BJ (cell line): Measurements from ENCODE around the gene PLEKHH1. TPM values are rescaled to one million over a fixed set of nuclear protein-coding genes. Genes with fewer than 3 reads are reported as not detected.

ENCODE experiments used
- CTCF ChIA-PET: fragments of 350-600 bp; formaldehyde crosslinking; extraction: SDS; loops from one replicate; lab custom pipeline; 2021; ENCODE audit warnings: antibody characterized with exemption, inconsistent platforms; lab: Yijun Ruan, JAX
- POLR2A ChIA-PET: fragments of 300-600 bp; sonication (Branson Sonifier 250); formaldehyde crosslinking; extraction: SDS; loops from one replicate; lab custom pipeline; 2021; ENCODE audit warnings: antibody characterized with exemption; lab: Charles Lee
- DNase-seq: peaks from one replicate; pipeline ENCODE4 v3.0.0-alpha.2; 2011; ENCODE audit warnings: low read depth
- H3K27me3 ChIP-seq: 2 replicates; pipeline ENCODE4 v1.6.0; 2011; ENCODE audit warnings: low read length; ENCODE audit not compliant: control insufficient read depth, insufficient read depth
- H3K36me3 ChIP-seq: 2 replicates; pipeline ENCODE4 v1.5.1; 2011; ENCODE audit warnings: low read length; ENCODE audit not compliant: control insufficient read depth, insufficient read depth
- H3K4me3 ChIP-seq: 2 replicates; pipeline ENCODE4 v1.5.1; 2011; ENCODE audit warnings: low read depth, mild to moderate bottlenecking, control low read depth, low read length
- polyA plus RNA-seq: library from polyadenylated mRNA; depleted of rRNA; stranded (reverse); fragments of >200 nt; gene quantifications from 2 replicates; pipeline ENCODE4 v1.2.3, GENCODE V29; 2011; rRNA removed
- small RNA-seq: library from RNA; depleted of rRNA; stranded (forward); fragments of <200 nt; gene quantifications from one replicate; pipeline ENCODE3, GENCODE V24; 2012; ENCODE audit warnings: low replicate concordance, low read depth; ENCODE audit not compliant: insufficient read length
- TF ChIP-seq, protein P1 (sequence below): IDR thresholded peaks from 2 replicates; pipeline ENCODE4 v1.5.1; 2011; ENCODE audit warnings: low read depth, mild to moderate bottlenecking, control low read depth, inconsistent platforms, low read length, moderate library complexity; ENCODE audit not compliant: insufficient read depth

Gene PLEKHH1
- polyA plus RNA-seq, 1 experiment: 0.16 TPM

DNA sequence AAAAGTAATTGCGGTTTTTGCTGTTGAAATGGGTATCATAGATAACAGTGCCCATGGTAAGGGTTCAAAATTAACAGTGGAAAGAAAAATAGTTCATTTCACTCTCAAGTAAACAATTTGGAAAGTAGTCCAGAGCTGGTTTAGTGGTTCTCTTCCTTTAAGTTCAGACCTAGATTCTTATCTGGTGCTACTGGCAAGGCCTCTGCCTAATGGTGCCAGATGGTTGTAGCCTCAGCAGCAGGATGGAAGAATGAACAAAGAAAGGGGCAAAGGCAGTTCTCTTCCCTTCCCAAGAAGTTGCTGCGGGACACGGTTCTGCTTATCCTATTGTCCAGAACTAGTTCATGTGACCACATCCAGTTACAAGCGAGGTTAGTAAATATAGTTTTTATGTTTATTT, 97.1 kb downstream of the PLEKHH1 start:
- Histone ChIP-seq H3K27me3 (no peaks in the 10 kb centered on the region), H3K4me3 (no peak overlapping the region), H3K36me3 (no peaks in the 10 kb centered on the region)
- CTCF ChIA-PET: interaction anchor here (0.7 kb wide), 1 partner anchor 46 kb away, joined by 3 read pairs; no protein-coding TSS in a partner anchor
- POLR2A ChIA-PET: no interaction called here
- TF ChIP-seq, protein P1, sequence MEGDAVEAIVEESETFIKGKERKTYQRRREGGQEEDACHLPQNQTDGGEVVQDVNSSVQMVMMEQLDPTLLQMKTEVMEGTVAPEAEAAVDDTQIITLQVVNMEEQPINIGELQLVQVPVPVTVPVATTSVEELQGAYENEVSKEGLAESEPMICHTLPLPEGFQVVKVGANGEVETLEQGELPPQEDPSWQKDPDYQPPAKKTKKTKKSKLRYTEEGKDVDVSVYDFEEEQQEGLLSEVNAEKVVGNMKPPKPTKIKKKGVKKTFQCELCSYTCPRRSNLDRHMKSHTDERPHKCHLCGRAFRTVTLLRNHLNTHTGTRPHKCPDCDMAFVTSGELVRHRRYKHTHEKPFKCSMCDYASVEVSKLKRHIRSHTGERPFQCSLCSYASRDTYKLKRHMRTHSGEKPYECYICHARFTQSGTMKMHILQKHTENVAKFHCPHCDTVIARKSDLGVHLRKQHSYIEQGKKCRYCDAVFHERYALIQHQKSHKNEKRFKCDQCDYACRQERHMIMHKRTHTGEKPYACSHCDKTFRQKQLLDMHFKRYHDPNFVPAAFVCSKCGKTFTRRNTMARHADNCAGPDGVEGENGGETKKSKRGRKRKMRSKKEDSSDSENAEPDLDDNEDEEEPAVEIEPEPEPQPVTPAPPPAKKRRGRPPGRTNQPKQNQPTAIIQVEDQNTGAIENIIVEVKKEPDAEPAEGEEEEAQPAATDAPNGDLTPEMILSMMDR: no peak
- DNase-seq: no peak

DNA sequence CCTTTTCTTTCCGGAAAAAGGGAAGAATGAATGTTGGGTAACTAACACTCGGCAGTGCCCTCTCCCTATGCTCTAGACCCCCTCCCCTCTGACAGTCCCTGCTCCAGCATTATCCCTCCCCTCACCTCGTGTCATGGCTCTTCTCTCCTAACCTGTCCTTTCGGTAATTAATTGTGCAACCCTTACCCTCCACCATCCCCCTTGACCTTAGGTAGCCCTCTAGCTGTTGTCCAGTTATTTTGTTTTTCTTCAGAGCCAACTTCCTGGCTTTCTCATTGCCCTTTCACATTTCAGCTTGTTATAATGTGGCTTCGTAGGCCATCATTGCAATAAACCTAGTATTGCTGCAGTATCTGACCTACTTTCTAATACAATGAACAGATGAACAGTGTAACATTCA, 97.8 kb downstream of the PLEKHH1 start:
- Histone ChIP-seq H3K4me3 (no peak overlapping the region), H3K27me3 (no peaks in the 10 kb centered on the region), H3K36me3 (no peaks in the 10 kb centered on the region)
- ChIA-PET CTCF (interaction anchor here (0.7 to 0.9 kb wide), 3 partner anchors 8 to 82 kb away, joined by 3 to 4 read pairs (median 3); no protein-coding TSS in a partner anchor), POLR2A (no interaction called here)
- TF ChIP-seq, protein P1: no peak
- no peak for DNase-seq

DNA sequence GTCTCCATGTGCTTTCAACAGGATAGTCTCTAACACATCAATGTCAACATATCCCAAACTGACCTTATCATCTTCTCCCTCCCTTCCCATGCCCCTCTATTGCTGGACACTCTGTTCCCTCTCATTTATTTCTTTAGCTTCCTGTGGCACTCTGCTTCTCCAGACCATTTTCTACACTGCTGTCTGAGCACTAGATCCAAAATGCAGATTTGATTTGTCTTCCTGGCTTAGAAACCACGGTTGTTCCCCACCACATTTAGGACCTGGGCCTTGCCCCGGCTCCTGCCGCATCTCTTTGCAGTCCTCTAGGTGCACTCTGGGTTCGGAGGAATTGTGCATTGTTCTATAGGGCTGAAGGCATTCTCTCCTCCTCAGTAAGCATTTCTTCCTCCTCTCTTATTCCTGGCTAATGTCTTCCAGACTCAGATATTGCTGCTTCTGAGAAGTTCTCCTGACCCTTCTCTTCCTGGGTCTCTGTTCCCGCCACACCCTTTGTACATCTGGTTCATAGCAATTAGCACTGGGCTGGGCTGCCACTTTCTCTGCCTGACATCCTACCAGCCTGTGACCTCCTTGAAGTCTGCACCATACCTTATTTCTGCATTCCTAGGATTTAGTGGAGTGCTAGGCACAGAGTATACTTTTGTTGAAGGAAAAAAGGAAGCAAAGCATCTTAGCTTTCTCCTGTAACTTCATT, 100.5 kb downstream of the PLEKHH1 start:
- Histone ChIP-seq H3K36me3 (no peaks in the 10 kb centered on the region), H3K27me3 (no peaks in the 10 kb centered on the region), H3K4me3 (no peak overlapping the region)
- ChIA-PET POLR2A (no interaction called here), CTCF (interaction anchor here (1.4 kb wide), 1 partner anchor 206 kb away, joined by 3 read pairs; no protein-coding TSS in a partner anchor)
- TF ChIP-seq, protein P1: no peak
- DNase-seq: no peak

DNA sequence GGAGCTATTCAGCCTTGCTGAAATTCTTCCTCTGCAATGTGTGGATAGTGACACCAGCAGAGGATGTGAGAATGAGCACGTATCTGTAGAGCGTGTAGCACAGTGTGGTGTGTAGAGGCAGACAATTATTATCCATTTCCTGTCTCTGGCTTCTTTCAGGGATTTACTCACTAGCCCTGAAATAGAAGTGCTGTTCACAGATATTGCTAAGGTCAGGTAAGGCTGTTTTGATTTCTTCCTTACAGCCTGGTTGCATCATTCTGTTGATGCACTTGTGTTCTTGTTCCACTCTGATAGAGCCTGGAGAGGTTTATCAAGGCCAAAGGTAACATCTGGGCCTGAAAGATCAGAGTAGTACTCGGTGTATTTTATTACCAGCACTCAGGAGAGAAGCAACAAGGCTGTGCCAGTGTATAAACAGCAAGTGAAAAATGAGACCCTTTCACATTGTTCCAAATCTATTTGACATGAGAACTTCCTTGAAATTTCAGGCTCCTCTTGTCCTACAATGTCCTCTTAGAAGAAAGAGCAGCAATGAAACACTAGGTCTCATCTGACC, 103.3 kb downstream of the PLEKHH1 start:
- Histone ChIP-seq H3K4me3 (no peak overlapping the region), H3K27me3 (no peaks in the 10 kb centered on the region), H3K36me3 (no peaks in the 10 kb centered on the region)
- ChIA-PET POLR2A (no interaction called here), CTCF (interaction anchor here (1.2 kb wide), 1 partner anchor 17 kb away, joined by 3 read pairs; no protein-coding TSS in a partner anchor)
- TF ChIP-seq, protein P1: no peak
- DNase-seq: no peak

DNA sequence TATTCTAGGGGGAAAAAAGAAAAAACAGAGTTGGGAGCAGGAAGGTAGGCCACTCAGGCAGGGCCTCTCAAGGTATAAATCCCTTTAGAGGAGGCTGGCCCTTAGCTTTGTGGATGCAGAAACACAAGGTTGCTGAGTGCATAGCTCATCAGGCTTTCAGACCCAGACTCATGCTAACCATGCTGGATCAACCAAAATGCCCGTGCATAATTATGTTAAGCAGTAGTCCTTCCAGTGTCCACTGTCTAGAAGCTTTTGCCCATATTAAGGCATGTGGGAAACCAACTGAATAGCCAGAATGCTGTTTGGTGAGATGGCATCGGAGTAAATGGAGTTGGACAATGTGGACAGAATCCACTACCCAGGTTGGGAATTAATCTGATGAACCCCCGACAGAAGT, 105.6 kb downstream of the PLEKHH1 start:
- POLR2A ChIA-PET: no interaction called here
- no peaks in the 10 kb centered on the region for H3K27me3 ChIP-seq
- no peaks in the 10 kb centered on the region; the same call in 1 of the 2 replicates for H3K36me3 ChIP-seq
- H3K4me3 ChIP-seq: no peak overlapping the region
- DNase-seq: no peak
- CTCF ChIA-PET: no interaction called here
- TF ChIP-seq, protein P1: no peak

Small RNA genes lying within 50 kb of the gene (small RNA-seq; reads per million reads assigned to genes)
- gene AL132640.3 (not detected), gene RF00019 (not detected)

Other genes with a start within 250 kb of the PLEKHH1 start
- gene ATP6V1D, start 173.5 kb upstream of the PLEKHH1 start, polyA plus RNA-seq: 62.1 and 100 TPM in 2 replicates
- 34.4 and 116 TPM in 2 replicates for gene EIF2S1, start 173.0 kb upstream of the PLEKHH1 start, polyA plus RNA-seq
- 2.2 and 3.1 TPM in 2 replicates for gene PLEK2, start 121.1 kb upstream of the PLEKHH1 start, polyA plus RNA-seq
- 0.25 and 0.37 TPM in 2 replicates for gene TMEM229B, start 44.6 kb upstream of the PLEKHH1 start, polyA plus RNA-seq
- gene PIGH, start 67.0 kb downstream of the PLEKHH1 start, polyA plus RNA-seq: 18.3 and 19.0 TPM in 2 replicates
- 7.0 and 7.7 TPM in 2 replicates for gene ARG2, start 86.6 kb downstream of the PLEKHH1 start, polyA plus RNA-seq
- 66.2 and 94.0 TPM in 2 replicates for gene VTI1B, start 141.3 kb downstream of the PLEKHH1 start, polyA plus RNA-seq
- gene RDH11, start 162.5 kb downstream of the PLEKHH1 start, polyA plus RNA-seq: 73.5 and 80.3 TPM in 2 replicates
- not detected in 2 replicates for gene RDH12, start 168.6 kb downstream of the PLEKHH1 start, polyA plus RNA-seq